Stromal cell of bone marrow (primary cell): ENCODE results near the gene TOP2A.

Source experiments
- DNase-seq: peaks from one replicate; pipeline ENCODE4 v3.0.0-alpha.2; 2012; ENCODE audit warnings: low read depth

Gene TOP2A

DNA sequence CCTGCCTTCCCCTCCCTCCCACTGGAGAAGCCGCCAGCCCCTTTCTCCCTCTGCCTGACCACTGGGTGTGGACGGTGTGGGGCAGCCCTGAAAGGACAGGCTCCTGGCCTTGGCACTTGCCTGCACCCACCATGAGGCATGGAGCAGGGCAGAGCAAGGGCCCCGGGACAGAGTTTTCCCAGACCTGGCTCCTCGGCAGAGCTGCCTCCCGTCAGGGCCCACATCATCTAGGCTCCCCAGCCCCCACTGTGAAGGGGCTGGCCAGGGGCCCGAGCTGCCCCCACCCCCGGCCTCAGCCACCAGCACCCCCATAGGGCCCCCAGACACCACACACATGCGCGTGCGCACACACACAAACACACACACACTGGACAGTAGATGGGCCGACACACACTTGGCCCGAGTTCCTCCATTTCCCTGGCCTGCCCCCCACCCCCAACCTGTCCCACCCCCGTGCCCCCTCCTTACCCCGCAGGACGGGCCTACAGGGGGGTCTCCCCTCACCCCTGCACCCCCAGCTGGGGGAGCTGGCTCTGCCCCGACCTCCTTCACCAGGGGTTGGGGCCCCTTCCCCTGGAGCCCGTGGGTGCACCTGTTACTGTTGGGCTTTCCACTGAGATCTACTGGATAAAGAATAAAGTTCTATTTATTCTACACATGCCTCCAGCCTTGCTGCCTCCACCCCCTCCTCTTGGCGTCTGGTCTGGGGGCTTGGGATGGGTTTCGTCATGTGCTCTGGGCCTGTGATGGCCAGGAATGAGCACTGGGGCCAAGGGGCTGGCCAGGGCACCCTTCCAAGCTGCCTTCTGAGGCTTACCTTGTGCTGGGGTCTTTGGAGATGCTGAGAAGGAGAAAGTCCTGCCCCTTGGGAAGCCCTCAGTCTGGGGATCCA is 60.5 kb downstream of the TOP2A start:
- DNase-seq, result no peak

DNA sequence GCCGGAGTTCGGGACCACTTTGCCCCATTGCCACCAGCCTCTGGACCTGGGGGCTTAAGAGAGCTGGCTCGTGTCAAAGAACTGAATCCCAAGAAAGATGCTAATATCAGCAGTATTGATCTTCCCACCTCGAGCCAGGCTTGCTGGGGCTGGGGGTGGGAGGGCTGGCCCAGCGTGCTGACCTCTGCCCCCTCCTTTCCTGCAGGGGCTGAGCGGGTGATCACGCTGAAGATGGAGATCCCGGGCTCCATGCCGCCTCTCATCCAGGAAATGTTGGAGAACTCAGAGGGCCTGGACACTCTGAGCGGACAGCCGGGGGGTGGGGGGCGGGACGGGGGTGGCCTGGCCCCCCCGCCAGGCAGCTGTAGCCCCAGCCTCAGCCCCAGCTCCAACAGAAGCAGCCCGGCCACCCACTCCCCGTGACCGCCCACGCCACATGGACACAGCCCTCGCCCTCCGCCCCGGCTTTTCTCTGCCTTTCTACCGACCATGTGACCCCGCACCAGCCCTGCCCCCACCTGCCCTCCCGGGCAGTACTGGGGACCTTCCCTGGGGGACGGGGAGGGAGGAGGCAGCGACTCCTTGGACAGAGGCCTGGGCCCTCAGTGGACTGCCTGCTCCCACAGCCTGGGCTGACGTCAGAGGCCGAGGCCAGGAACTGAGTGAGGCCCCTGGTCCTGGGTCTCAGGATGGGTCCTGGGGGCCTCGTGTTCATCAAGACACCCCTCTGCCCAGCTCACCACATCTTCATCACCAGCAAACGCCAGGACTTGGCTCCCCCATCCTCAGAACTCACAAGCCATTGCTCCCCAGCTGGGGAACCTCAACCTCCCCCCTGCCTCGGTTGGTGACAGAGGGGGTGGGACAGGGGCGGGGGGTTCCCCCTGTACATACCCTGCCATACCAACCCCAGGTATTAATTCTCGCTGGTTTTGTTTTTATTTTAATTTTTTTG is 61.6 kb downstream of the TOP2A start:
- DNase-seq, result no peak

DNA sequence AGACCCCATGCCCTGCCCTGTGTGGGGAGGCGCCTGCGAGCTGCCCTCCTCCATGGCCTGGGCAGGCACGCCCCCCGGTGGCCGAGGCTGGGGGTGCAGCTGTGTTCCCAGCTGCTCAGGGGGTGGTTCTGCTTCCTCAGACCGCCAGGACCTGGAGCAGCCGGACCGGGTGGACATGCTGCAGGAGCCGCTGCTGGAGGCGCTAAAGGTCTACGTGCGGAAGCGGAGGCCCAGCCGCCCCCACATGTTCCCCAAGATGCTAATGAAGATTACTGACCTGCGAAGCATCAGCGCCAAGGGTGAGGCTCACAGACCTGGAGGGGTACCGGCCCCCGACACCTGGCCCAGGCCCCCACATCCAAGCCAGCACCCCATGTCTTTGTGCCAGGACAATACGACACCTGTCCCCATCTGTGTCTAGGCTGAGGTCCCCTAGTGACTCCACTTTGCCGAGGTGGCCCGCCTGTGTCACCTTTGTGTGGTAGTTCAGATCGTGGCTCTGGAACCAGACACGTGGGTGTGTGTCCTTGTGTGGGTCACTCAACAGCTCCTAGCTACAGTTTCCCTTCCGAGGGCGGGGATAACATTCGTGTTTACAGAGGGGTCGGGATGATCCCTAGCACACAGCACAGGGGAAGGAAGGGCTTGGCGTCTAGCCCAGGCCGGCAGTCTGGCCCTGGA is 62.4 kb downstream of the TOP2A start:
- no peak for DNase-seq

DNA sequence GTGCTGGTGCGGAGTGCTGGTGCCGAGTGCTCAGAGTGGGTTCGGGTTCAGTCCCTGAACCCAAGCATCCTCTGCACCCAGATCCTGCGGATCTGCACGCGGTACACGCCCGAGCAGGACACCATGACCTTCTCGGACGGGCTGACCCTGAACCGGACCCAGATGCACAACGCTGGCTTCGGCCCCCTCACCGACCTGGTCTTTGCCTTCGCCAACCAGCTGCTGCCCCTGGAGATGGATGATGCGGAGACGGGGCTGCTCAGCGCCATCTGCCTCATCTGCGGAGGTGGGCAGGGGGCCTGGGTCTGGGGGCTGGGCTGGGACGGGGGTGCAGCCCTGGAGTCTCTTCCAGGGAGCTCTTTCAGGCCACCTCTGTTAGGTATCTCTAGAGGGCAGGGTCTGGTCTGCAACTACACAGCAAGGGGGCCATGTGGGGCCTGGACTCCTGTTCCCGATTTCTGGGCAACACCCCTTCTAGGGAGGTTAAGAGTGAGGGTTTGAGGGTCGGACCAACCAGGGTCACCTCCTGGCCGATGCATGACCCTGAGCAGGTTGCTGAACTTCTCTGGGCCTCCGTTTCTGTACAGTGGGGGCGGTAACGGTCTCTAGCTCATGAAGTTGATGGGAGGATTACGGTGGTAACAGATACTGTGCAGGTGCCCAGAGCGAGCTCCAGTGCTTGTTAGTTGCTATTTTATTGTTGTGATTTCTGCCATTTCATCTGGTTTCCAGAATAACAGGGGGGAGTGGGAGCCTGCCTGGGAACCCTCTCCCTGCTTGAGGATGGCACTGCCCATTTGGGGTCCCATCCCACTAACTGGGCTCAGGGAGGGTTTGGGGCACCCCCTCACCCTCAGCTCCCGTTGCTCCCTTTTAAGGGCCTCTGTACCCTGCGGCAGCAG is 63.2 kb downstream of the TOP2A start:
- DNase-seq, result no peak

DNA sequence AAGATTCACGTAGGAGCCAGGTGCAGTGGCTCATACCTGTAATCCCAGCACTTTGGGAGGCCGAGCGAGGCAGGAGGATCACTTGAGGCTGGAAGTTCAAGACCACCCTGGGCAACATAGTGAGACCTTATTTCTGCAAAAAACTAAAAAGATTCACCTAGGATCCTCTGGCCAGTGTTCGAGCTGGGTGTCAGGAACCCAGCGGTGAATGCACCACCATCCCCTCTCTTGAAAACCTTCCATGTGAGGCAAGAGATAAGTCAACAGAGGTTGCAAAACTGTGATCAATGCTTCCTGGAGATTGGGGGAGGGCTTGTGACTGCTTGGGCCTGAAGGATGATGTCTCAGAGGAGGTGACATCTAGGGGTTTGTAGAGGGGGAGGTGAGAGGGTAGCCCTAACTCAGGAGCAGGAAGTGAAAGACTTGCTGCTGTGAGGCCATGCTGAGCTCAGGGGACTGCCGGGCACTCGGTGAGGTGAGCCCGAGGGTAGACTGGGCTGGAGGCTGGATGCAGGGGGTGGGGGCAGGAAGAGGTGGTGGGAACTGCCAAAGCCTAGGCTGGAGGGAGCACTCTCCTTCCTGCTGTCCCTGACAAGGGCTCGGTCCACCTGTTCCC is 64.8 kb downstream of the TOP2A start:
- no peak for DNase-seq

DNA sequence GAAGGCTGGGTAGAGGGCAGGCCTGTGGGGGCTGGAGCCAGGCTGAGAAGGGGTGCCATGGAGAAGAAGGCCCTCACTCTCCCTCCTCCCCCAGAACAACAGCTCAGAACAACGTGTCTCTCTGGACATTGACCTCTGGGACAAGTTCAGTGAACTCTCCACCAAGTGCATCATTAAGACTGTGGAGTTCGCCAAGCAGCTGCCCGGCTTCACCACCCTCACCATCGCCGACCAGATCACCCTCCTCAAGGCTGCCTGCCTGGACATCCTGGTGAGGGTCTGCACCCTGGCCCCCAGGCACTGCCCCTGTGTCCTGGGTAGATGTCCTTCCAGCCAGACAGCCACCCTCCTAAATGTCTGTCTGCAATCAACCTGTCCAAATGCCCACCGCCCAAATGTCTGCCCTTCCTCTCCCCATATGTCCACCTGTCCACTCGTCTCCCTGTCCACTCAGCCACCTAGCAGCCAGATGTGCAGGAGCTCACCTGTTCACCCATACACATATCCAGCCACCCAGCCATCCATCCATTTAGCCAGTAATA is 65.4 kb downstream of the TOP2A start:
- DNase-seq, result no peak

DNA sequence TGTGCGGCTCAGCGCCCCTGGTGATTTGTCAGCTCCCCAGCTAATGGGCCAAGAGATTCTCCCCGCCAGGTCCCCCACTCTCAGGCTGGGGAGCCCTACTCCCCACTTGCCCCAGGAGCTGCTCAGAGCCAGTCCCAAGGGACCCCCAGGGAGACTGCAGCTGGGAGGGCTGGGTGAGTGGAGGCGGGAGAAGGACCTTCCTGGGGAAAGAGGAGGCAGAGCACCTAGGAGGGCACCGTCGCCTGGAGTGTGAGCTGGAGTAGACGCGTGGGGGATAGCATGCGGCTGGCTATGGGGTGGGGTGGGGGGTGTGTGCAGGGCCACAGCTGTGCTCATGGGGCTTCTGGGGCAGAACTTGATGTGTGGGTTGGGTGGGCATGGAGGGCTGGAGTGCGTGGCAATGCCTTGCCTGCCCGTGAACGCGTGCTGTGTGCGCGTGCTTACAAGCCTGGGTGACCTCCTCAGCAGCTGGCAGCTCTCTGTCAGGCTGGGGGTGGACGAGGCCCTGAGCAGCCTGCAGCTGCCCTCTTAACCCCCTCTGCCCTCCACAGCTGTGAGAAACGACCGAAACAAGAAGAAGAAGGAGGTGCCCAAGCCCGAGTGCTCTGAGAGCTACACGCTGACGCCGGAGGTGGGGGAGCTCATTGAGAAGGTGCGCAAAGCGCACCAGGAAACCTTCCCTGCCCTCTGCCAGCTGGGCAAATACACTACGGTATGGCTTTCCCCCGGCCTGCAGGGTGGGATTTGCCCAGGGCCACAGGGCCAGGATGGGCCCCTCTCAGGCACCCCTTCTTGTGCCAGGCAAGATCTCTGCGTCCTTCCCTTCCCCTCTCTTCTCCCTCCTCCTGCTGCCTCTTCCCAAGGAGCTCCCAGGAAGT is 66.1 kb downstream of the TOP2A start:
- no peak for DNase-seq

DNA sequence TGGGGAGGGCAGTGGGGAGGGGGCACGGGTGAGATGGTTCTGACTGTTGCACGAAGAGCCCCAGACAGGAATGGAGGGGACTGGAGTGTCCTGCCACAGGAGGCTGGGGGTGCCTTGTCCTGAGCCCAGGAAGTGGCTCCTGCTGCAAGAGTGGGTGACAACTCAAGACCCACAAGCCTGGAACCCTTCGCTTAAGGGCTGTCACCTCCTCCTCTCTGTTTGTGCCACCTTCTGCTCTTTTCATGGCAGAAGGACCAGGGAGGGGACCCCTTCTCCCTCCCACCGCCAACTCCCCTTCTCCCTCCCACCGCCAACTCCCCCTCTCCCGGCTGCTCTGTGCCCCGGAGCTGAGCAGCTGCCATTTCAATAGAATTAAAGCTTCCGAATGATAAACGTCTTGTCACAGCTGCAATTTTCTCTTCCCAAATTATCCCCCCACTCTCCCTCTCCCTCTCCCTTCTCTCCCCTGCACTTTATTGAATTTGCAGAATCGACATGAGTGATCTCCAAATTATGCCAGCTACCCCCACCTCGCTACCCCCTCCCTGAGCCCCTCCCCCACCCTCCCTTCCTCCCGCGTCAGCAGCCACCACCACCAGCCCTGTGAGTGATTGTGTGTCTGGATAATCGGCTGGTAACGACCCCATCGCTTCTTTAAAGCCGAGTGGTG is 66.9 kb downstream of the TOP2A start:
- DNase-seq, result no peak

DNA sequence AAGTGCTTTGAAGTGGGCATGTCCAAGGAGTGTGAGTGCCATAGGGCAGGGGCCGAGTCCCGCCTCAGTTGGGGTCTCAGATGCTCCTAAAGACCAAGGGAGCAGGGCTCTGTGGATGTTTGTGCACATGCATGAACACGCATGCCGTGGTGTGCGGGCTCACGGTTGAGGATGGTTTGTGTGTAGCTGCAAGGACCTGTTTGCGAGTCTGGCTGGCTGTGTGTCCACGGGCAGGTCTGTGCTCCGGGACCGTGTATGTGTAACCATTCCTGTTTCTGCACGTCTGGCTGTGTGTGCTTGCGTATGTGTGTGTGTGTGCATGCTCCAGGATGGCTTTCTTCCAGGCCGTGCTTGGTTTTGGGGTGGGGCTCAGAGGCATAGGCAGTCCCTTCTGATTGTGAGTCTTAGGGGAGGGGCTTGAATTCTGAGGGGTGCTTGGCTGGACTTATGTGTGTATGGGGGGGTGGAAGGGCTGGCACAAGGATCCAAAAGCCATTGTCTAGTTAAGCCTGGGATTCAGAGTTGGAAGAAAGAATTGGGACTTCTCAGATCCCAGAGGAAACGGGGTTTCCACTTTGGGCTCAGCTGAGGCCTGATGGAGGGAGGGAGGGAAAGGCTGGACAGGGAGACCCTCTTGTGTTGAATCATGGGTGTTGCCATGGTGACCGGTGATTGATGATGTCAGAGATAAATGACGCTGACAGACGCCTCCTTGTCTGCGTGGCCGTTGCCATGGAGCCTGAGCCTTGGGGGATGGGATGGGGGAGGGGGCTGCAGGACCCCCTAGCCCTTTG is 67.6 kb downstream of the TOP2A start:
- no peak for DNase-seq

DNA sequence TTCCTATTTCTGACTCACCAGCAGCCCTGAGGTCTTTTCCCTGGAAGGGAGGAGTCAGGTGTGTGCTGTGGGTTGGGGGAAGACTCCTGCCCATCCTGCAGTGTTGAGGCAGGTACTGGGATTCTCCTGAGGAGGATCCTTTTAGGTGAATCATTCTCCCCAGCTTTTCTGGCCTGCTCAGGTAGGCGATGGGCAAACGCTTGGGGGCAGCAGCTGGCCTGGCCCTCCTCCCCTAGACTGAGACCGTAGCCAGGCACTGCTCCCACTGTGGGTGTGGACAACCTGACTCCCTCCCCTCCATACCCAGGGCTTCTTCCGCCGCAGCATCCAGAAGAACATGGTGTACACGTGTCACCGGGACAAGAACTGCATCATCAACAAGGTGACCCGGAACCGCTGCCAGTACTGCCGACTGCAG is 68.2 kb downstream of the TOP2A start:
- no peak for DNase-seq

DNA sequence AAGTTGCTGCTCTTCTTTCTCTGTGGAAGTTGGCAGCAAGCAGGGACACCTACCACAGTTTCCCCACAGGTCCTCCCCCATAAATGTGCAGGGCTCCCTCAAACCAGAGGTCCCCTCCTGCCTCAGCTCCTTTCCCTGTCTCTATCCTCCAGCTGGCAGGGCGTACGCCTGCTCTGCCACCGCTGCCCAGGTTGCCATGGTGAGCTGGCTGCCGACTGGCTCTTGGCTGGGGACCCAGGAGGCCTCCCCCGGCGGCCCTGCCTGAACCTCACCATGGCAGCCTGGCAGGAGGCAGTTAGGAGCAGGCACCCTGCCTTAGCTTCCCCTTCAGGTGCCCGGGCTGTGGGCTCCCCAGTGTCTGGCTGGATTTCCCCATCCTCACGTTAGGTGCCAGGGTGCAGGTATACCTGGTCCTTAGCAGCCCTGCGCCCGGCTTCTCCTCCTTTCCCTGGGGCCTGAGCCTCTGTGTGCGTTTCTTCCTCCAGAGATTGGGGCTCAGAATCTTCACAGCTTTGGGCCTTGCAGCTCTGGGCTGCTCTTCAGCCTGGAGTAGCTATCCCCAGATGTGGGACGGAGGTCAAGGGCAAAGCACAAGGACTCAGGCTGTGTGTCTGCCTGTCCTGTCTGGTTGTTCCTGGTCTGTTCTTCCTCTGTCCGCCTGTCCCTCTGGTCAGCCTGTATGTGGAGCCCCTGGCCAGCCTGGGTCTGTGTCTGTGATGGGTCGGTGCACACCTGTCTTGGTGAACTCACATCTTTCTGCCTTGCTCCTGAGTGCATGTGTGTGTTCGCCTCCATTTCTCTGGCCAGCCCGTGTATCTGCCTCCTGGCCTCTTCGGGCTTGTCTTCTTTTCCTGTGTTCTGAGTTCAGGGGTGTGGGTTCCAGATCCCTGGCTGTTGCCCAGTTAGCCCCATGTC is 68.9 kb downstream of the TOP2A start:
- no peak for DNase-seq

DNA sequence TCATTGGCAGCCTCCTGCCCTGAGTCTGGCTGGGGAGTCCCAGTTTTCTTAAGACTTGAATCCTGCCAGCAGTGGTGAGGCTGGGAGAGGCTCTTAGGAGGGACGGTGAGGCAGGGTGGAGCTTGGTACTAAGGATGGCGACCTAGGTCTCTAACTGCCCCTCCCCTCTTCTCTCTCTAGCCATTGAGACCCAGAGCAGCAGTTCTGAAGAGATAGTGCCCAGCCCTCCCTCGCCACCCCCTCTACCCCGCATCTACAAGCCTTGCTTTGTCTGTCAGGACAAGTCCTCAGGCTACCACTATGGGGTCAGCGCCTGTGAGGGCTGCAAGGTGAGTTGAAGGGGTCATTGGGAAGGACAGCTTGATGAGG is 69.6 kb downstream of the TOP2A start:
- no peak for DNase-seq

DNA sequence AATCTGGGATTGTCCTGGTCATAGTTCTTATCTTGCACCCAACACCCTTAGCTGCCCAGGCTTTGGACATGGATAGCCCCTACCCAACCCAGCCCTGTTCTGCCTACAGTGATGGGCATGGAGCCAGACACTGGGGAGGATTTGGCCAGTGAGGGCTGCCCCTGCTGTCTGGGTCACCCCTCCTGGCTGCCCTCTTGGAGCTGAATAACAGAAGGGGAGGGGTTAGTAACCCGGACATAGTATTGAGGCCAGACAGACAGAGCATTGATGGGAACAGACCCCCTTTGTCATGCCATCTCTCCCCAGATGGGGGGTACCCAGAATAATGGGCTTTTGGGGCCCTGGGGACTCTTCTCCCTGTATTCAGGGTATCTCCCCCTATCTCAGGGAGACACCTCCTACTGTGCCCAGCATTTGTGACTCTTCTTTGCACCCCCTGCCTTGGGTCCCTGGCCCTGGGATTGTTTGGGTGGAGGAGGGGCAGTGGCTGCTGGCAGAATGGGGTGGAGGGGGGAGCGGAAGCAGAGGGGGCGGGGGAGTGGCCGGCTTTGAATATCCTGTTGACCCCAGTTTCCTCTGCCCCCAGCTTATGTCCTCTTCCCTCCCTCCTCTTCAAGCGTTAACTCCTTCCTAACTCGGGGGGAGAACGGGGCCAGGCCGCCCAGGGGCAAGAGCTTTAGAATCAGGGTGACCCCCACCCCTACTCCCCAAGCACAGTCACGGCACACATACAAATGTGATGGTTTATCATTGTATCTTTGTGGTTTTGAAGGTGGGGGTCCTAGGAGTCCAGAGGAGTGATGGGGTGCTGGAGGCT is 70.2 kb downstream of the TOP2A start:
- DNase-seq, result no peak

DNA sequence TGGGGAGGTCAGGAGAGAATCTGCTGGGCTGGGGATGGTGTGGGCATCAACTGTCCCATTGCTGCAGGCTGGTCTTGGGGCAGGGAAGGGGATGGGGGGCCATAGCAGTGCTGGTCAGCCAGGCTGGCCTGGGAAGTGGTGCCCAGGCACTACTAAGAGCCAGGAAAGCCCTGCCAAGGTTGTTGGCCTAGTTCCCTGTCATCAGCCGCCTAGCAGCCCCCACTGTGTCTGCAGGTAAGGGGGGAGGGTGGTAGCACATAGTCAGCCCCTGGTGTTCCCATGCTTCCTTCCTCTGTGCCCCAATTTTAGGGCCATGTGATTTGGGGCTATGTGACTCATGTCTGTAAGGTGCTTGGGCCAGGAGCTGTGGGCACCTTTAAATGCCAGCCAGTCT is 70.9 kb downstream of the TOP2A start:
- DNase-seq, result no peak

DNA sequence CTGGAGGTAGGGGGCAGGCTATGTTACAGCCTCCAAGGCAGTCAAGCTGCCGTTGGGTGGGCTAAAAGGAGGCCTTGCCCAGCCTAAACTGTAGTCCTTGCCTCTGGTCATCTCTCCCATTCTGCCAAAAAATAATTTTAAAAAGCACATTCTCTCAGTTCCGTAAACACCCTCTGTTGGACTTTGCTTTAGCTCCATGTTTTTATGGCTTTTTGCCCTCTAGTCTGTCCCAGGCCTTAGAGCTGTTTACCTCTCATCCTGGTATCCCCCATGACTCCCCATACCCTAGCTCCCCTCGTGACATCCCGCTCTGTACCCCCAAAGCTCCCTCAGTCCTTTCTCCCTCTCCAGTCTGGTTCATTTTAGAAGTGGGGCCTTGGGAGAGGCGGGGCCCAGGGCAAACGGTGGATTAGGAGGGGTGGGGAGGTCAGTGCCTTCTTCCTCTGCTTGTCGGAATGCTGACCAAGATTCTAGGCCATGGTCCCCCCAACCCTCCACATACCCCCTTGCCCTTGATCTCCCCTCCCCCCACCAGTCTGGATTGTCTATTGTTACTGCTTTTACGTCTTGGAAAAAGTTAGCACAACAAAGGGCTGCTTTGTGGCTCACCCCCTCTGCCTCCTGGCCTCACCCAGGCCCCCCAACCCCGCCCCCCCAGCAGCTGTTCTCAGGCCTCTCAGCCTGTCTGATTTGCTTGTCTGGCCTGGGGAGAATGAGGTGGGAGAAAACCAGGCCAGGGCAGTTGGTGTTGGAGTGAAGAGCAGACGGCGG is 71.5 kb downstream of the TOP2A start:
- DNase-seq, result no peak
